Activated CD8-positive, alpha-beta memory T cell treated with anti-CD3 and anti-CD28 coated beads, Interleukin-2, amount 50 U/mL, for 24 hours (primary cell): ENCODE results near the gene PPP1CA.

Experiments
- DNase-seq: peaks from one replicate; pipeline ENCODE4 v3.0.0-alpha.2; 2020; ENCODE audit errors: extremely low read depth

Gene PPP1CA

DNA sequence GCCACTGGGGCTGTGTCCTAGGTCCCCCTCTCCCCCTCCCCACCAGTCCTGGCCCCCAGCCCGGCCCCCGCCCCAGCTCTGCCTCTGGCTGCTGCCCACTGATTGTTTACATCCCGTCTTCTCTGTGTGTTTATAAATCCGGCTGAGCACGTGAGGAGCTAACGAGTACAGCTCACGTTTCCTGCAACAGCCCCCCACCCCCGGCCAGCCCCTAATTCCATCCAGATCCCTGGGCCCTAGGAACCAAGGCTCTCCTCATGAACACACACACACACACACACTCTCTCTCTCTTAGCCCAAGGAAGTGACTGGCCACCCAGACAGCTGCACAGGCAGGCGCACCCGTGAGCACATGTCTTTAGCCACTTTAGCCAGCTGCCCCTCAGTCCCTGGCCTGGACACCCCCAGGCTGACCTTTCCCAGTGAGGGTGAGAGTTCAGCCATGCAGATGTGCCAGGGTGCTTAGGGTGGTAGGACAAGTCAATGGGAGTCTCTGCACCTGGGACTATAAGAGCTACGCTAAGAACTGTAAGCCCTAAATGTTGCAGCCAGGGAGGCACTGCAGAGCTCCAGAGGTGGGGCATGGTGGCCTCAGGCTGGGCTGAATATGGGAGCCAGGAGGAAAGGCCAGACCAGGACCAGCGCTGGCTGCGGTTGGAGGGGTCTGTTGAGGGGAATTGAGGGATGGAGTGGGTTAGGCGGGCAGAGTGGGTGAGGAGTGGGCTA, 31.1 kb downstream of the PPP1CA start:
- DNase-seq: no peak

DNA sequence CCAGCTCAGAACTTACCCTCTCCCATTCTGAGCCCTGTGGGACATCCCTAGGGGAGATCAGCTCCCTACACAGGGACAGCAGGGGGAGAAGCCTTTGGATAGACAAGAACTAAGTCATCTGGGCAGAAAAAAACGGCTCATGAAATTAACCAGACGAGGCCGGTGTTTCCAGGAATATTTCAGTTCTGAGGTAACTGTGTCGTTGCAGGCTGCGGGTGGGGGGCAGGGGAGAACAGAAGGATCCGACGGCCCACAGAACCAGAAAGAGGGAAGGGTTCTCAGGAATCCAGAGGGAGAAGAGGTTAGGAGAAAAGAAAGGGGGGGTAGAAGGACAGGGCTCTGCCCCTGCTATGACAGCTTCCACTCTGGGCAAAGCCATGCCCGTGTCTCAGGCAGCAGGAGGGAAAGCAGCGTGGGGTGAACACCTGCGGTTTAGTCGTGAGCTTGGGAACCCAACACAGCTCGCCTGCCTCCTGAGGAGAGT, 31.8 kb downstream of the PPP1CA start:
- DNase-seq: no peak

DNA sequence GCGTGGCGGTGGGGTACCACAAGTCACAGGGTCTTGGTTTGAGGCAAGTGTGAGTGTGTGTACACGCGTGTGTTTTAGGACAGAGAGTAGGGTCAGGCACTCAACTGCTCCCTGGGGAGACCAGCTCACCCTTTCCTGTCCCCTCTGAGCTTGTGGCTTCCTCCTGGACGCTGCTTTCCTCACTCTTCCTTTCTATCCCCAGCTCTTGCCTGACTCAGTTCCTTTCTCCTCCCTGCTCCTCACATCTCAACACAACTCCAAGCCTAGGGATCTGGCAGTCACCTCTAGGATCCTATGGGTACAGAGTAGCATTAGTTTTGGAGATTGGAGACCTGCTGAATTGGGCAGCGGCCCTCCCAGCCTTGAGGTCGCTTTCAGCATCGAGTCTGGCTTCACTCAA, 32.4 kb downstream of the PPP1CA start:
- no peak for DNase-seq

DNA sequence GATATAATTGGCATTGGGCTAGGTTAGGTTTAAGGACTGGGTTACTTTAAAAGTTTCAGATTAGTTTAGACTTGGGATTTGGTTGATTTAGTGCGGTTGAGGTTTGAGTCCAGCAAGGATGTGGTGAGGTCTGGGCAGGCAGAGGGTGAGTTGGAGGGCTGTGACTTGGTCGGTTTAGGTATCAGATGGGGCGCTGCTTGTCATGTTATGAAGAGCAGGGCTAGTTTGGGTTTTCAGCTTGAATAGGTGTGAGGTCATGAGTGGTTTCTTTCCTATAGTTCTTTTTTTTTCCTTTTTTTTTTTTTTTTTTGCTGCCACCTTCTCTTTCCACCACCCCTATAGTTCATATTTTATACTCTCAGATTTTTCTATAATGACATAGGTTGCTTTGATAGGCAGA, 33.0 kb downstream of the PPP1CA start:
- no peak for DNase-seq

DNA sequence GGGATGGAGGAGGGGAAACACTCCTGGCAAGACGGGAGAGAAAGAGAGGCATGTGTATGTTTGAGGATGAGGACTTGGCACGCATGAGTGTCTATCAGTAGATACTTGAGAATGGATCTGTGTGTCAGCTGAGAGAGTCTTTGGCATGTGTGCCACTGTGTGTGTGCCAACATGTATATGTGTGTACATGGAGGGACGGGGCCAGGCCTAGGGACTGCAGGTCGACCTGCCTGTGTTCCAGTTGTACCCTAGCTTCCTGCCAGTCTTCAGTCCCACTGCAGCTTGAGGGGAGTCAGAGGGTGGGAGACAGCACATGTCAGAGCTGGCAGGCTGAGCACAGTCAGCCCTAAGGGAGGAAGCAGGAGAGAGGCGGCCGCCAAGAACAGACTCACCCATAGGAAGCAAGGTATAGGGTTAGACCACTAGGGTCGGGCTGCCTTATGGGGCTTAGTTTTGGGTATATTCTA, 33.9 kb downstream of the PPP1CA start:
- DNase-seq: no peak

DNA sequence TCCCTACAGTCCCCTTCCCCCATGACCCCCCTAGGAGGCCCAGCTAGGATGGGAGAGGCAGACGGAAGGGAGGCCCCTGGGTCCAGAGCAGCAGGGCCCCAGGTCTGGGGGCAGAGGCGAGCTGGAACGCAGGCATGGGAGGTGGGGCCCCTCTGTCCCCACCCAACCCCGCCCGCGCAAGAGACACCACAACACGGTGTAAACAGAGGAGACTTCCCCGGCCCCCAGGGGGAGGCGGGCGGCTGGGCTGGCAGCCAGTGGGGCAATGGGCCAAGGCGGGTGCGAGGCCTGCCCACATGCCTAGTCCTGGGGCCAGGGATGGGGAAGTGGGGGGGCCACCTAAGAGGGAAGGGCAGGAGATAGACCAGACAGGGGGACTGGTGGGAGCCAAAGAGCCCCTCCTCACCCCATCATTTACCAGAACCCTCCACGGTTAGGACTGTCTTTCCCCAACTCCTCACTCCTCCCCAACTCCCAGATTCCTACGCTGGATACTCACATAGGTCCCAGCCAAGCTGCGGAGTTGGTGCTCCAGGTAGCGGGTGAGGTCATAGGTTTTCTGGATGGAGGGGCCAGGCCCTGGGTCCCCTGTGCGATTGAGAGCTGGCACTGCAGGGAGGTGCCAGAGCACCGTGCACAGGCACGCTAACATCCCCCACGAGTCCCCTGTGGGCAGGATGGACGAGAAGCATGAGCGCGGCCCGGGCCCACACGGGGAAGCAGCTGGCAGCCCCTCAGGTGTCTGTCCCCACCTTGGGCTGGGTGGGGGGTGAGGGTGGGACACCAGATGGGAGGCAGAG, 34.5 kb downstream of the PPP1CA start:
- no peak for DNase-seq

DNA sequence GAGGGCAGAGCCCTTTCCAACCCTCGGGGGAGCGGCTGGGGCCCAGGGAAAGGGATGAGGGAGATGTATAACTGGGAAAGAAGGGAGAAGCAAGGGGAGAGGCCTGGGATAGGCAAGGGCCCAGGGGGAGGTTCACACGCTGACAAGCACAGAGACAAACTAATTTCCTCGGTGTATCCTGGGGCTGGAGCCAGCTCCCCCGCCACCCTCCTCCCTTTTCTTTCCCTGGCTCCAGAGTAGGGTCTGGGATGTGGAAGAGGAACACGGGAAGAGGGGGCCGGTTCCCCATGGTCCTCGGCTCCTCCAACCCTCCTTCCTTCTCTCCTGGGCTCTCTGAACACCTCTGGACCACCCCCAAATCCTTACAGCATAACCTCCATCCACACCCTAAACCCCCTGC, 35.1 kb downstream of the PPP1CA start:
- no peak for DNase-seq

DNA sequence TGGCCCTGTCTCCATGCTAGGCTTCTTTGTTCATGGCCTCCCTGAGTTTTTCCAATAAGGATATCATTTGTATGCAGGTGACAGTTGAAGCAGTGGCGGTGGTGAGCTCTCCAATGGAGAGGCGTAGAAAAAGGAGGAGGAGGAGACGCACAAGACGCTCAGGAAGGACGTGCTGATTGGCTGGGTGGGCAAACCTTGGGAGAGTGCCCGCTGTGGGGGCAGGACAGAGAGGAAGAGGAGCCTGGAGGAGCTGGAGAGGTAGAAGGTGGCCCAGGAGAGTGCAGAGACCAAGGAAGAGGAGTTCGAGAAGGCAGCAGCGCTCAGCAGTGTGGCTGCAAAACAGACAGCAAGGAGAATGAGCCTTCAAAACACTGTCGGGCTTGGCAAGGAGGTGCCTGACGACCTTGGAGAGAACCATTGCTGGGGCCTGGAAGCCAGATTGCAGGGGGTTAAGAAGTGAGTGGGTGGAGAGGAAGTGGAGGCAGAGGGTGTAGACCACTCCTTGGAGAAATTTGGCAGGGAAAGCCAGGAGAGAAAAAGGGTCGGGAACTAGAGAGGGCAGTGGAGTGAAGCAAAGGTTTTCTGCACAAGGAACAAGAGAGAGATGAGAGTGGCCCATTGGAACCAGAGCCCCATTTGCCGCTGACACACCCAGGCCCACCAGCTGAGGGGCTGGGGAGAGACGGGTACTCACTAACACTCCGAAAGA, 35.8 kb downstream of the PPP1CA start:
- DNase-seq: no peak

DNA sequence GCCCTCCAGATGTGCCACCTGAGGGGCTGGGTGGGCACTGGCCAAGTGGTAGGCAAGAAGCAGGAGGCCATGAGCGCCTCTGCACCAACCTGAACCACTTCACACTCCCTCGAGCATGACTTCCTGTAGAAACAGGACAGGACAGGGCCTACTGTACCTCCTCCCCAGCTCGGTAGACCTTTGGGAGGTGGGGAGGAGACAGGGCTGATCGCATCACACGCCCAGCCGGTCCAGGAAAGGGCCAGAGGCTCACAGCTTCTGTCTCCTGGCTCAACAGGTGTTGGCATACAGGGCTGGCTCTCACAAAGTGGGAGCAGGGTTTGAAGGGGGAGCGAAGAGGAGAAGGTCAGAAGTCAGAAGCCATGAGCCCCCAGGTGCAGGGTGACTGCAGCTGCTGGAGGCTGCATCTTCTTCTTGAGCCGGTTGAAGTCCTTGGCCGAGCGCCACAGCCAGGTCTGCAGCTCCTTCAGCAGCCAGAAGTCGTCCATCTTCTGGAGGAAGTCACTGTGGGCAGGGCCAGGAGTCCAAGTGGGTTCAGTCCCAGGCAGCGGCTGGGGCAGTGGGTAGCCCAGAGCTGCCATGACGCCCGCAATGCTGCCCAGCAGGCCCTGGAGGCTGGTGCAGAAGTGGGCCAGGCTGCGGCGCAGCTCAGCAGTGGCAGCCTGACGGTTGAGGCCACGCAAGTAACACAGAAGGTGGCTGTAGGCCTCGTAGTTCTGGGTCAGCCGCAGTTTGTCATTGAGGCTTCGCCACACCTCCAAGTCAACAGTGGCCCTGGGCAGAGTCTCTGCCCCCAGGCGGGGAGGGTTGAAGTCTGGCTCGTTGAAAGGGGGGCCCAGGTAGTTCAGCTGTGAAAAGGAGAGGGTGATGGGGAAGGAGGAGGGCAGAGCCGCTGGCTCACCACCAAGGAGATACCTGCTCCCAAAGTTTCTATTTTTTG, 36.6 kb downstream of the PPP1CA start:
- DNase-seq: no peak

DNA sequence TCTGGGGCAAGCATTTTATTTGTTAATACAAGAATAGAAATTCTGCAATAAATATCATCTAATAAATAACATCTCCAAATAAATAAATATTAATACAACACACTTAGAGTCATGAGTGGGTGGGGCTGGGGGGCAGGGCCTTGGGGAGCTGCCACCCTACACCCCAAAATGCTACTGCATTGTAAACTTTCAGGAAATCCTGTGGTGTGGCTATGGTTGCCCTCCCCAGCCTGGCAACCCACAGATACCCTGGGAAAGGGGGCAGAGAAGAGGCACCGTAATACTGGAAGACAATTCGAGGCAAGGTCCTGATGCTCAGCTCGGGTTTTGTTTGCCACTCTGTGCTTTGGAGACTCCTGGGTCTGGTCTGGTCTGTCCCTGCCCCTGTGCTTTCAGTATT, 37.5 kb downstream of the PPP1CA start:
- DNase-seq: no peak

DNA sequence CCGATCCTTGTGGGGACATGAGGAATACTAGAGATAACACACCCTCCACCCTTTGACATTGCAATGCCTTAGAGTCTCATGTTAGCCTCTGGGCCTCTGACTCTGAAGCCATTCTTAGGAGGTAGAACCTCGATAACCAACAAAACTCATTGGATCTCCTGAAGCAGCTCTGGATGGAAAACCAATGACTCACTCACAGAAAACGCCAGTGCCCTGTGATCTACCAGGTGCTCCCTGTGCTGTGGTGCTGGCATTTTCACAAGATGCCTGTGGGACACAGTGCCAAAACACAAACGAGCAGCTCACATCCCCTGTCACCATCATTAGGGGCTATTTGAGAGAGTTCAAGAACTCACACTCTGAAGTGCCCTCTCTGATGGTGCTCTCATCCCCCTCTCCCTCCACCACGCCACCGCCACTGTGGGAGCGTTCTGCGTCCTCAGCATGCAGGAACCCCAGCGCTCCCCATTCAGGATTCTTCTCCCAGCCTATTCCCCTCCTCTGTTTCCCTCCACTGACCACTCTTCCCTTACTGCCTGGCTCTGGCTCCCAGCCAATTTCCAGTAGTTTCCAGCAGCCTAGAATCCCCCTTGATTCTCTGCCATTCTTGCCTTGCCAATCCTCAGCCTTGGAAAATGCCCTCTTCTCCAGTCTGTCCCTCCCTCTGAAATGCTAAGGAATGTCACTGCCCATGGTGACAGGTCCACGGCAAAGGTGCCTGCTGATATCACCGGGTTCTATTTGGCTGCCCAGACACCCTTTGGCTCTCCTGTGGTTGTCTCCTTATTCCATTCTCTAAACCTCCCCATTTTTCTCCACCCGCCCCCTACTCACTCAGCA, 43.6 kb downstream of the PPP1CA start:
- DNase-seq: no peak

DNA sequence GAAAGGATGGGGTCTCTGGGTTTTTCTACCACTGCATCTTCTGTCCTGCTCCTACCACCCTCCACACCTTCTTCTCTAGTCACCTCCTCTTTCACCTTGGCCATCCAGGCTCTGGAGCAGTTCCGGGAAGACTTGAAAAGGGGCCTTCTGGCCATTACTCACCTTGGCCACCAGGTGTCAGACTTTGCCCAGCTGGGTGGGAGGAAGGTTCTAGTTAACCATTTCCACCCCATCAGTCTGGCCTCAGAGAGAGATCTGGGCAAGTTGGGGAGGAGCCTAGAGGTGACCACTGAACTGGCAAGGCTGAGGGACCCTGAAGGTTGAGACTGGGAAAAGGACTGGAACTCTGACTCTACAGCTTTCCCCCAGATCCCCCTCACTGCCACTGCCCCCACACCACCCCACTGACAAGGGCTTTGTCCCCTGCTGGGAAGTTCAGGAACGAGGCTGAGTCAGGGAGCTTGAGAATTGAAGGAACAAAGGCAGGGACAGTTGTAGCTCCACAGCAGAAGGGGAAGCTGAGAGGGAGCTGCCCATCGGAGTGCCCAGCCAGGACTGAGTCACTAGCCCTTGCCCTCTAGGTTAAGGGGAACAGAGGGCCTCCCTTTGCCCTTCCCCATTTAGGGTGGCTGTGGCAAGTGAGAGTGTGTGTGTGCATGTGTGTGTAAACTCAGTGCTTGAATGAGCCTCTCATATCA, 44.6 kb downstream of the PPP1CA start:
- DNase-seq: no peak

DNA sequence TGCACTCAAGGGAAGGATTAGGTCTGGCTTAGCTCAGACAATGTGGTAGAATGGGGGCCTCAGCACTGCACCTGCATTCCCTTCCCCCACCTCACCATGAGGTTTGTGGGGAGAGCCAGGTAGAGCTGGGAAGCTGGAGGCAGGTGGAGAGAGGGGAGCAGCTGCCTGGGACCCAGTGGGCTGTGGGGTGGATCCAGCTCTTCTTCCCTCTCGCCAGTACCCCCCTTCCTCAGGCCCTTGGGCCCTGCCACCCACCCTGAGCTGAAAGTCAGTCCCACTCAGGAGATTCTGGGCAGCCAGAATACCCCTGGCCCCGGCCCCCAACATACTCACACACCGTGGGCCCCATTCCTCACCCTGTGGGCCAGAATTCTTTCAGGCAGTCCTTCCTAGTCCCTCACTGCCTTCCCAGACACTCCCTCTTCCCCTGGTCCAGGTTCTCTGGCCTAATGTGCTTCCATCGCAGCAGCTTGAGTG, 45.2 kb downstream of the PPP1CA start:
- no peak for DNase-seq

DNA sequence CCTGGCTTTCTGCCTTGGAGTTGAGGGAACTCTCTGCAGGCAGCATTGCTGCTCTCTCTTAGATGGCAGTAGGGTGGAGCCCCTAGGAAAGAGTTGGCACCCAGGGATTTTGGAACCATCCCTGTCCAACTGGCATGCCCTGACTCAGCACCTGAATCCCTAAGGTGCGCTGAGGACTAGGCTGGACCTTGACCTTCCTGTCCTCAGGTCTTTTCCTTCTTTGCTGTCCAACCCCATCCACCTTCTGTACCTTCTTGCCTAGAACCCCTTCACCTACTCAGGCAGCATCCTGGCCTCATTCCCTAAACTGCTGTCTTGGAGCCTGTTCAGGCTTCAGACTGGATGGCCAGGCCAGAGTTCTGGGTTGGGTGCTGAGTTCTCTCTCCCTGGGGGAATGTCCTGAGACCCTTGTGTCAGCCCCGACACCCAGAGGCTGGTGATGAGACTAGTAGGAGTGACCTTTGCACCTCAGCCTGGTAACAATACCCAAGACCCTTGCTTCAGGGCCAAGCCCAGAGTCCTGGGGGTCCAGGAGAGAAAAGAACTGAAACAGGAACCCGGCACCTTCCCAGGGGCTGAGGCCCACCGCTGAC, 45.8 kb downstream of the PPP1CA start:
- DNase-seq: no peak

DNA sequence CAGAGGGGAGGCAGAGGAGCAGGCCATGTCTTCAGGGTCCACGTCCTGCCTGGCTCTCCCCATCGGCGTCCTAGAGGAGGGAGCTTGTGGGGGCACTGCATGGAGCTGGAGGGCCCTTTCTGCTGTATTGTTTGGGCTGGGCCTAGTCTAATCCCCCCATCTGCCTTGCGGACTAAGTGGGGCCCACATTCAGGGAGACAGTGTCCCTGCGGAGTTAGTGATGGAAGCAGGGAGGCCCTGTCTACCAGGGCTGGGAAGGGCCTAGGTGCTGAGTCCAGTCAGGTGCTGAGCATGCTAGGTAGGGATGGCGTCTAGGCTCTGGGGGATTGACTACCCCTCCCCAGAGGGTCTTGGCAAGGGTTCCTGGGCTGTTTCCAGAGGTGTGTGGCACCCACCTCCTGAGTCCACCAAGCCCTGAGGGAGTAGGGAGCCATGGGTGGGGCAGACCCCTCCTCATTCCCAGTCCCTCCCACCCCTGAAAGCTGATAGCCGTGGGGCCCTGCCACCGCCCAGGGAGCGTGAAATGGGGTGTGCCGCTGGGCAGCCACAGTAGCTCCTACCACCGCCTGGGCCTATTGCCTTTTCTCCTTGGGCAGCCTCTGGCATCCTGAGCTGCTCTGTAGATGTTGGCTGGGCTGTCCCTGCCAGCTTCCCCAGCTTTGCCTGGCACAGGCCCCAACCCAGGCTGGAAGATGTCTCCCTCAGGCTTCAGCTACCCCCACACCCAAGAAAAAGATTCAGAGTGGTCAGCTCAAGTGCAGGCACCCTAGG, 46.5 kb downstream of the PPP1CA start:
- no peak for DNase-seq

DNA sequence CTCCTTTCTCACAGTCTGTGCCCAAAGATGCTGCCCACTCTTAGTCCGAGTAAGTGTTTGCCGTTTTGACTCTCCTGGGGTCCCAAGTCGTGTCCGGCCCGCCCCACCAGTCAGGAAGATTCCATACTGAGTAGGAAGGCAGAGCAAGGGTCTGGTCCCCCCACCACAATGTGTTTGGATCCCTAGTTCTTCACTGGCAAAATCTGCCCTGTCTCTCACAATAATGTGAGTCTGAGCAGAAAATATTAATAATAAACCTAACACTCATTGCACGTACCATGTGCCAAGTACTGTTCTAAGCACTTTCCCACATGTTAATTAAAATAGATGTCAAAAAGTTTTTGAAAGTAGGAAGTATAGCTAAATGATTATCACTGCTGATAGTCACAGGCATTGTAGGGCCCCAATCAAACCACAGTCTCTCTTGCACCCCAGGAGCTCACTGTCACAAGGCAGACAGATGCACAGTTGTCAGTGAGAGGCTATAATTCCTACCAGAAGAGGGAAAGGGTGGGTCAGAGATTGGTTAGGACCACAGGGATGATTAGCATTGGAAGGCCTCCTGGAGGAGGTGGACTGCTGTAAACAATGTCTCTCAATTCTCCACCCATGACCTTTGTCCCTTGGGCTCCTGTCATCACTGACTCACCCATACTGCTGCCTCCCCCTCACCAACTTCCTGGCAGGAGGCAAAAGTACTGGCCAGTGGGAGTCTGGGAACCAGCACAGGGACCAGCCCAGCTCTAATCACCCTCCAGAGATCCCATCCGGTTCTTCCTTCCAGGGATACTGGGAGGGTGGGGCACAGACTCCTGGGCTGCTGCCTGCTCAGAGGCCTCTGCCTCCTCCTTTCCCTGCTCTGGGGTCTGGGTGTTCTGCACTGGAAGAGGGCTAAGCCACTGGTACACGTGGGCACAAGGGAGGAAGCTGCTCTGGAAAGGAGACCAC, 47.3 kb downstream of the PPP1CA start:
- no peak for DNase-seq

DNA sequence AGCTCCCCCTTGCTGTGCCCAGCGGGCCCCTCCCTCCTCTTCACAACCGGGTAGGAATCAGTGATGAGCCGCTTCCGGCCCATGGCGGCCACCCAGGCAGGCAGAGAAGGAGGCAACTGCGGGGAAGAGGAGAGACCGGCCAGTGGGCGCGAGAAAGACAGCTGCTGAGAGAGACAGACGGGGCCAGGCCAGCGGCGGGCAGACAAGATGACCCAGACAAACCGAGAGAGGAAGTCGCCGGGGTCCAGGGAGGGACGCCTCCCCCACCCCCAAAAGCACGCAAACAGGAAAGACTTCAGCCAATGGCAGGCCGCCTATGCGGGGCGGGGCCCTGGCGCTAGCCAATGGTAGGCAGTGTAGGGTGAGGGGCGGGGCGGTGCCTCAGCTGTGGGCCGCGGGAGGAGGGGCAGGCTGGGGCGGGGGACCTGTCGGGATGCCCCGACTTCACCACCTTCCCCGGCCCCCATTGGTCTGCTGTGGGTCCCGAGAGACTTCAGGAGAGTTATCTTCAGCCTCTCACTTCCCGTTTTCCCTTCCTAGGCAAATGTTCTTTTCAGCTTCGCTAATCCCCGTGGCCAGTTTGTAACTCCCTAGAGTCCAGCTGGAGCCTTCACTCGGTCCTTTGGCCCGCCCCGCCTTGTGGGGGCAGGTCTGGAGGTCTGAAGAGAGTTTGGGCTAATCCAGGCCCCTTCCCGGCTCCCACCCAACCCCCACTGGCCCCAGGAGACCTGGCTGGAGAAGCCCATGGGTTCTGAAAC, 48.2 kb downstream of the PPP1CA start, which contains the start of gene POLD4:
Gene POLD4 (minus strand): TSS at position 230 of the 758 bp plus-strand sequence. CDS start 147 bp downstream, at position 83.
- DNase-seq: peak; percentile 91
